Stimulated activated CD4-positive, alpha-beta T cell treated with anti-CD3 and anti-CD28 coated beads, Interleukin-1b, Interleukin-23, amount 100 ng/mL, for 1 hour (primary cell): Measurements from ENCODE around the gene TATDN3.
"Not testable (repeated sequence)": the region's sequence is repeated elsewhere in the genome, so short reads cannot be mapped to it uniquely, and the experiment has no call there.

ENCODE experiments used
- DNase-seq, 2 donors: peaks; one replicate each; pipeline ENCODE4 v3.0.0-alpha.2; 2020; ENCODE audit warnings: low read depth in 2 of 2

Gene TATDN3

GRCh38 chr1:212775241-212775640 lies 16.5 kb upstream of the TATDN3 start:
- no peak for DNase-seq

DNA sequence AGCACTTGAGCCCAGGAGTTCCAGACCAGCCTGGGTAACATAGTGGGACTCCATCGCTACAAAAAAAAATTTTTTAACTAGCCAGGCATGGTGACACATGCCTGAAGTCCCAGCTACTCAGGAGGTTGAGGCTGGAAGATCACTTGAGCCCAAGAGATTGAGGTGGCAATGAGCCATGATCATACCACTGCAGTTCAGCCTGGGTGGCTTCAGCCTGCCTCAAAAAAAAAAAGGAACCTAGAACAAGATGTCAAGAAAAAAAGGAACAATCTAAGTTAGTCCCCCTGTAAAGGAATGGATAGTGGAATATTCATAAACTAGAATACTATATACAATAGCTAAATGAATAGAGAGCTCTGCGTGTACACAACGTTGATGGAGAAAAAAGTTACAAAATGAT lies 14.5 kb upstream of the TATDN3 start:
- no peak for DNase-seq

- not testable (repeated sequence) for DNase-seq
Measured at GRCh38 chr1:212779086-212779485, 12.6 kb upstream of the TATDN3 start.

- no peak for DNase-seq
Measured at GRCh38 chr1:212780759-212781158, 10.9 kb upstream of the TATDN3 start.

DNA sequence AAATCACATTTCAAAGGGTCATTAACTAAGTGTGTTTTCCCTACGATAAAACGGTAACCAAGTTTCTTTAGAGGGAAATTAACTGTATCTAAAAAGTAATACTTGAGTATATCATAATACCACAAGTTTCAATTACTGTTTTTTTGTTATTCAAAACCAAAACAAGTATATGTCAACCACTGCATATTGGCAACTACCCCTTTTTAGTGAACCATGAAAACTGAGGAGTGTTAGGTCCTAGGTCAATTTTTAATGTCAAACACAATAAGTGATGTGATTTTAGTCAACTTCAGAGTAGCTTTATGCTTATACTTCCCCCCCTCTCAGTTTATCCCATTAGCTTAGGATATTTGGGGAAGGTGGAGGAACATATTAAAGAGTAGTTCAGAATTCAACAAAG lies 10.5 kb upstream of the TATDN3 start:
- DNase-seq, result no peak

DNA sequence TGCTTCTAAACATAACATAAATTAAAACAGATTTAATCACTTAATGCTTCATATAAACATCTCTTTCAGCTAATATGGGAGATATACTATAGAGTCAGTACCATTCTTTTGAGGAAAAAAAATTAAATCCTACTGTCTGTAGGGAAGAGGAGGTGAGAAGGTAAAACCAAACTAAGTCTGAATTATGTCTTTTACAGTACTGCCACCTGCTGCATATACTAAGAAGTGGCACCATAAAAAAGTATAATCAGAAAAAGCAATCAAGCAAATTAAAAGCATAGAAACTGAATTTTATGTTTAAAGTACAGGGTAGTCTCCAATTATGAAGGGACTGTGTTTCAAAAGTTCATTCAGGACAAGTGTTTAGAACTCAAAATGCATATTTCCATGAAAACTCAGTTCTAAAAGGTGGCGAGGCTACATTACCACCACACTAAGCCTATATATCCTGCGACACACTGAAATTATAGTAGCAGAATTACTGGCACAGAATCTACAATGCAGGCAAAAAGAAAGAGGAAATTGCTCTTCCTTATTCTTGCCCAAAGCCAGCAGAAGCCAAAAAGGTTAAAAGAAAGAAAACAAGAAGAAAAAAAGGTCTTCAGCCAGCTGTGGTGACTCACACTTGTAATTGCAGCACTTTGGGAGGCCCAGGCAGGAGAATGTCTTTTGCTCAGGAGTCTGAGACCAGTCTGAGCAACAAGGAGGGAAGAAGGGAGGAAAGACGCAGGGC lies 9.1 kb upstream of the TATDN3 start:
- no peak for DNase-seq

DNA sequence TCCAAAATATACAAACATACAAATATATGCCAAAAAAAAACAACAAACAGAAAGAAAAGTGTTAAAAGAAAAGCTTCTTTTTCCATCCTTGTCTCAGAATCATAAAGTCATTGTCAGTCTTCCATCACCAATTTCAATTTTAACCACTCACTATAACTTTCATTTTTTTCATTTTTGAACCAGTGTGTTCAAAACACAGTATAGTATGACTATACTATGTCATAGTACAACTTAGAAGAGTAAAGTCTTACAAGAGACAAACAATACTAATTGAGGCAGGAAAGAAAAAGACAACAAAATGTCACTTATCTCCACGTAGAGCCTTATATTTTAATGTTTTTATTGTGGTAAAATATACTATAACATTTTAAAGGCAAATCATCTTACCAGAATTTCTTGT lies 7.7 kb upstream of the TATDN3 start:
- no peak for DNase-seq

DNA sequence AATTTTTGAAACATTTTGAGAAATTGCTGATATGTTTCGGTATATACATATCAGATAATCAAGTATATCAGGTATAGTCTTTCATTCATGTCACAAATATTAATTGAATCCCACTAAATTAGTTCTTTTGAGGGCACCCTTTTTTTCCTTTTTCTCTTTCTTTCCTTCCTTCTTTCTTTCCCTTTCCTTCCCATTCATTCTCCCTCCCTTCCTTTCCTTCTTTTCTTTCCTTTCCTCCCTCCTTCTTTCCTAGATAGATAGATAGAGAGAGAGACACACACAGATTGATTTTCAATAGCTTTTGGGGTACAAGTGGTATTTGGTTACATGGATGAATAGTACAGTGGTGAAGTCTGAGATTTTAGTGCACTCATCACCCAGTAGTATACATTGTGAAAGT lies 5.8 kb upstream of the TATDN3 start:
- no peak for DNase-seq

DNA sequence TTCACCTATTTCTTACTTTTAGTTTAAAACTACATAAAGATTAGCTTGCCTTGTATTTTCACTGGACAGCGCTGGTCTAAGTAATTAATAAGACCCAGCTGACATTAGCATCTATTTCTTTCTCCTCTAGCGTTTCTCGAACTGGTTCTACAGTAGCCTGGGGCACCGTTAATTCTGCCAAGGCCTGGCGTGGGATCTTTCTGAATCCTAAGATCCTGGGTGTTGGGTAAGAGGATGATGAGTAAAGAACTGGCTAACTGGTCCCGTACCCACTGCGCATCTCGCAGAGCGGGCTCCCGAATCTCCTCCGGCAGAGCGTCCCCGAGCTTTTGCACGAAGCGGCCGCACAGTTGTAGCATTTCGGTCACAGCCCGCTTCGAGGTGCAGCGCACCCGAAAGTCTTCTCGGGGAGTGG lies 426 bp upstream of the TATDN3 start:
- DNase-seq, result no peak

DNA sequence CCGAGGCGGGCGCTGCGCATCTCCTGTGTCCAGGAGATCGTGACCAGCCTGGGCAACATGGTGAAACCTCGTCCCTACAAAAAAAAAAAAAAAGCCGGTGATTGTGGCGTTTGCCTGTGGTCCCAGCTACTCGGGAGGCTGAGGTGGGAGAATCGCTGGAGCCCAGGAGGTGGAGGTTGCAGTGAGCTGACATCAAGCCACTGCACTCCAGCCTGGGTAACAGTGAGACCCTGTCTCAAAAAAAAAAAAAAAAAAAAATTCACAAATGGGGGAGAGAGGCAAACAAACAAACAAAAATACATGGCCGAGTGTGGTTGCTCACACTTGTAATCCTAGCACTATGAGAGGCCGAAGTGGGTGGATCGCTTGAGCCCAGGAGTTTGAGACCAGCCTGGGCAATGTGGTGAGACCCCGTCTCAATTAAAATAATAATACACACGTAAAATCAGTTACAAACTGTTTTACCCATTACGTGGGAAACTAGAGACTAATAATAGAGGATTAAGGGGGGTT lies 758 bp downstream of the TATDN3 start:
- DNase-seq, result no peak

DNA sequence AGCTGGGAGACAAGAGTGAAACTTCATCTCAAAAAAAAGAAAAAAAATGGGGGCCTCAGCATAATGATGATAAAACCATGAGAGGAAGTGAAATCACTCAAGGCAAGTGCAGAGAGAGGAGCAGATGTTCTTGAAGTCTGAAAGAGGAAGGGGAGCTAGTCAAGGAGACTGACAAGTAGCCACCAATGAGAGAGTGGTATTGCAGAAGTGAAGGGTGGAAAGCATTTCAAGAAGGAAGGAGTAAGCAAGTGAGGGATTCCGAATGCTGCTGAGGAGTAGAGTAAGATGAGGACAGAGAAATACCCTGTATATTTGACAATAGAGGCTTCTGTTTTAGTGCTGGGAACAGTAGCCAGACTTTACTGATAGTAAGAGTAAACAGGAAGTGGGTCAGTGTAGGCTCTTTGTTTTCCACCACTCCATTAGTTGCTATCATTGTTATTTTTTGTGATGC lies 2.9 kb downstream of the TATDN3 start:
- DNase-seq, result no peak

GRCh38 chr1:212797681-212798080 lies 6.0 kb downstream of the TATDN3 start:
- DNase-seq, result no peak

GRCh38 chr1:212805767-212806166 lies 14.1 kb downstream of the TATDN3 start:
- no peak for DNase-seq

GRCh38 chr1:212814537-212815334 lies 23.0 kb downstream of the TATDN3 start:
- DNase-seq, result no peak

- DNase-seq, result no peak
Measured at GRCh38 chr1:212816567-212817278, 25.0 kb downstream of the TATDN3 start.

DNA sequence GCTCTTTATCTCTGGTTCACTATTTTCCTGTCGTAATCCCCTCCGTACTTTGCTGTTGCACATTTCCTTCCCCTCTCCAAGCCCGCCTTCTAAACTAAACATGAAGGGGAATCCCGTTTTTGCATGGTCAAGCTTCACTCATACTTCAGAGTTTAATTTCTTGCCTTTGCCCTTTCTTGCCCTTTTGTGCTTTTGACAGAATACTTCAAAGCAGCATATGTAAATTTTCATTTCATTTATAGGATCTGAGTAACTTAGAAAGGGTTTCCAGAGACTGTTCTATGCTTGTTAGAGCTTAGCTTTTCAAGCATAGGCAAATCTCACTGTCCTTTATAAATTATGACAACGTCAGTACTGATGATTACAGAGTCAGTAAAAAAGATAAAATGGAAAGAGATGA lies 28.0 kb downstream of the TATDN3 start:
- DNase-seq, result no peak

- no peak for DNase-seq
Measured at GRCh38 chr1:212820969-212821368, 29.3 kb downstream of the TATDN3 start.

DNA sequence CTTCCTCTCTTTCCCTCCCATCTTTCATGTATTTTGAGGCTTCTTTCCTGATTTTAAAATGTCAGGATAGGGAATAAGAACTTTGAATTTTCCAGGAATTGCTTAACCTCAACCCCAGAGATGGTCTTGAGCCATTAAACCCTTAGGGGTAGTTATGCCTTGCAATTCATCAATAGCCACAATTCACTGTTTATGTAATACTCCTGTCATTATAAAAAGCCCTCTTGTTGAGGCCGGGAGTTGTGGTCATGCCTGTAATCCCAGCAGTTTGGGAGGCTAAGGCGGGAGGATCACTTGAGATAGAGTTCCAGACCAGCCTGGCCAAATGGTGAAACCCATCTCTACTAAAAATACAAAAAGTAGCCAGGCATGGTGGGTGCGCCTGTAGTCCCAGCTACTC lies 31.3 kb downstream of the TATDN3 start:
- DNase-seq, result no peak

DNA sequence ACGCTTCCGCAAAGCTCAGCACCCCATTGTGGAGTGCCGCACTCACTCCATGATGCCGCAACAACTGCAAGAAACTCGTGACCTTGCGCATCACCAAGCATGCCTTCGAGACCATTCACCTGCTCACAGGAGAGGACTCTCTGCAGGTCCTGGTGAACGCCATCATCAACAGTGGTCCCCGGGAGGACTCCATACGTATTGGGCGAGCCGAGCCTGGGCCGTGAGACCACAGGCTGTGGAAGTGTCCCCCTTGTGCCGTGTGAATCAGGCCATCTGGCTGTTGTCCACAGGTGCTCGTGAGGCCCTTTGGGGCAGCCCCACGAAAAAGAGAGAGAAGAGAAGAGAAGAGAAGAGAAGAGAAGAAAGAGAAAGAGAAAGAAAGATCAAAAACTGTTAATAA lies 32.5 kb downstream of the TATDN3 start:
- DNase-seq, result no peak

DNA sequence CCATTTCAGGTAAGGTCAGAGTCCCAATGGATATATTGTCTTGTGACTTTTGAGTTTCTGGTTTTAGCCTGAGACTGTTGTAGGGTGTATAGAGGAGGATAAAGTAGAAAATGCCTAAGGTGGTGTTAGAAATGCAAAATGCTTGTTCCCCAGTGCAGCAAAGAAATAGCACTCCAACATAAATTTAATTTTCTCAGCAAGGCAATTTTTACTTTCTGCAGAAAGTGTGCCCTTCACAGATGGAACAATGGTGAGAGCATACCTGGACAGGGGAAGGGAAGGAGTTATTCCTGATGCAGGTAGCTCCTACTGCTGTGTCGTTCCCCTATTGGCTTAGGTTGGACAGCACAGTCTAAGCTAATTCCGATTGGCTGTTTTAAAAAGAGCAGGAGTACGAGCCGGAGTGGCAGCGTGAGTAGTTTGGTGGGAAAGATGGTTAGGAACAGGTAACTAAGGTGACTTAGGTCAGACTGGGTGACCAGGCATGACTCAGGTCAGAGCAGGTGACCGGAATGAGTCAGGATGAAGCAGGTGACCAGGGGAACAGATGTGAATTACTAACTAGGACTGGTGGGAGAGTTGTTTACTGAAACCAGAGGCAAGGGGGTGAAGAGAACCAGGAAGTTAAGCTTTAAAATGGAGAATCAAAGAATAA lies 34.2 kb downstream of the TATDN3 start:
- DNase-seq, result no peak

GRCh38 chr1:212827171-212827776 lies 35.6 kb downstream of the TATDN3 start:
- DNase-seq, result no peak
